IMR-90 (cell line): ENCODE measurements around the gene PGGHG.

Source experiments
- CEBPB ChIP-seq: IDR thresholded peaks from 2 replicates; pipeline ENCODE4 v1.6.1; 2012; ENCODE audit warnings: low read depth, low read length, improper control_type of control experiment
- CHD1 ChIP-seq: IDR thresholded peaks from 2 replicates; pipeline ENCODE4 v1.6.1; 2012; ENCODE audit warnings: low read depth, low read length, improper control_type of control experiment
- CTCF ChIP-seq: conservative IDR thresholded peaks from 2 replicates; pipeline ENCODE4 v1.5.1; 2012; ENCODE audit warnings: mild to moderate bottlenecking, low read depth, low read length, improper control_type of control experiment
- POLR2A ChIP-seq: IDR thresholded peaks from 2 replicates; pipeline ENCODE4 v1.6.1; 2012; ENCODE audit warnings: mild to moderate bottlenecking, low read depth, low read length
- TF ChIP-seq, protein P1 (sequence below): fragments of 150-350 bp; IDR thresholded peaks from 2 replicates; pipeline ENCODE4 v1.6.1; 2016; ENCODE audit warnings: low read depth, mild to moderate bottlenecking, low read length, moderate library complexity, borderline replicate concordance

DNA sequence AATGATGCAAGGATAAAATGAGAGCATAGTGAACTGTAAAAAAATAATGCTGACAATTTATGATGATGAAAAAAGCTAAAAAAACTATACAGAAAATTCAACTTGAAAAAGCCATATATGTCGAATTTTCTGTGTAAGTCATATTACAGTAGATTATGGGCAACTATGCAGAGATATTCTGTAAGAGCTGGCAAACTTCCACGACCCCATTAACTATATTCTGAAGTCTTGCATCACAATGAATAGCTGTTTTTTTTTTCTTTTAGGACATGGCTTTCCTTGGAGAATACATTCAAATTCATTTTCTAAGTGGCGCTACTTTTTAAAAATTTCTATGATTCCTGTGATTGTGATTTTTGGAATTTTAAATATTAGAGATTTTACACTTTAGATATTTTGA lies 33.8 kb upstream of the PGGHG start:
- TF ChIP-seq POLR2A, result no peak
- TF ChIP-seq CTCF, result no peak
- no peak for TF ChIP-seq CHD1
- TF ChIP-seq CEBPB, result peak; percentile 53; the same call in 1 of the 2 replicates
- TF ChIP-seq, protein P1, sequence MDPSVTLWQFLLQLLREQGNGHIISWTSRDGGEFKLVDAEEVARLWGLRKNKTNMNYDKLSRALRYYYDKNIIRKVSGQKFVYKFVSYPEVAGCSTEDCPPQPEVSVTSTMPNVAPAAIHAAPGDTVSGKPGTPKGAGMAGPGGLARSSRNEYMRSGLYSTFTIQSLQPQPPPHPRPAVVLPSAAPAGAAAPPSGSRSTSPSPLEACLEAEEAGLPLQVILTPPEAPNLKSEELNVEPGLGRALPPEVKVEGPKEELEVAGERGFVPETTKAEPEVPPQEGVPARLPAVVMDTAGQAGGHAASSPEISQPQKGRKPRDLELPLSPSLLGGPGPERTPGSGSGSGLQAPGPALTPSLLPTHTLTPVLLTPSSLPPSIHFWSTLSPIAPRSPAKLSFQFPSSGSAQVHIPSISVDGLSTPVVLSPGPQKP, result no peak
